Right hindlimb (tissue), 1 donor: Measurements from ENCODE around the gene TLN1.

Source experiments
- DNase-seq: peaks from one replicate; pipeline ENCODE4 v3.0.0-alpha.2; 2018

The TLN1 gene

DNA sequence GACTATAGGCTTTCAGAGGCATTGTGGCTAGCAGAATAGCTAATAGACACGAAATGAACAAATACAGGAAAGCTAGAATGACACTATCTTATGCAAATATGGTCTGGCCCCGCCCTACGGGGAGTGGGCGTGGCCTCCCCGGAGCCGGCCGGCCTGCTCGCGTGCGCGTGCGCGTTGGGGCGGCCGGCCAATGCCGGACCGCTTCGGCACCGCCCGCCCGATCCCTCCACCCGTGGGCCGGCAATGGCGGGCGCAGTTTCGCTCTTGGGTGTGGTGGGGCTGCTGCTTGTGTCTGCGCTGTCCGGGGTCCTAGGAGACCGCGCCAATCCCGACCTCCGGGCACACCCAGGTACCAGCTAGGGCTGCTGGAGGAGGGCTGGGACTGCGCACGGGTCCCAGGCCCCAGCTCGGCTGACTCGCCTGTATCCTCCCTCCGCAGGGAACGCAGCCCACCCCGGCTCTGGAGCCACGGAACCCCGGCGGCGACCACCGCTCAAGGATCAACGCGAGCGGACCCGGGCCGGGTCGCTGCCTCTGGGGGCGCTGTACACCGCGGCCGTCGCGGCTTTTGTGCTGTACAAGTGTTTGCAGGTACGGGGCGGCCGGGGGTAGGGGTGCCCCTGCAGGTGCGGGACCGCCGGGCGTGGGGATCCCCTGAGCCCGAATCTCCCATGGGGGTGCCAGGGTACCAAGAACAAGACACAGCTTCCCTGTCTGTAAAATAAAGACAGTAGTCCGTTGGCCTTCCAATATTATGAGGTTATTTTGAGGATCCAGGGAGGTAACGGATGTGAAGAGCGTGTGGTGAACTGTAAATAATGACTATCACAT is 73.6 kb downstream of the TLN1 start, which contains the start of gene CCDC107:
Gene CCDC107 (plus strand): TSS at position 156 of the 831 bp plus-strand sequence. CDS start 88 bp downstream, at position 244.
- peak; percentile 93 for DNase-seq

DNA sequence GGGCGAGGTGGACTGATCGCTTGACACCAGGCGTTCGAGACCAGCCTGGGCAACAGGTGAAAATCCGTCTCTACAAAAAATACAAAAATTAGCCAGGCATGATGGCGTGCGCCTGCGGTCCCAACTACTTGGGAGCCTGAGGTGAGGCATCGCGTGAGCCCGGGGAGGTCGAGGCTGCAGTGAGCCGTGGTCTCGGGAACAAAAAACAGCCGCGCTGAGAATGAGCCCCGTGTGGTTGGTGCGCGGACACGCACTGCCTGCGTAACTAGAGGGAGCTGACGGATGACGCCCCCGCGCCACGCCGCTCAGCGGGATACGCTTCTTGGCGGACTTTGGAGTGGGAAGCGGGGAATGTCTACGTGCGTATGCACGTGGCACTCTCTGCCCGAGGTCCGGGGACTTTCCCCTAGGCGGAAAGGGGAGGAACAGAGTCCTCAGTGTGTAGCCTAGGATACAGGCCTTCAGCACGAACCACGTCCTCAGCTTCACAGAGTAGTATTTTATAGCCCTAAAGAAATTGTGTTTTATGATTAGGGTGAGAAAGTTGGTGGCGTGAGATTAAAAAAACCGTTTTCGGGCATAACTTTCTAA is 74.4 kb downstream of the TLN1 start, which contains the start of gene RMRP:
Gene RMRP (minus strand): TSS at position 474 of the 591 bp plus-strand sequence.
- peak; percentile 98 for DNase-seq

DNA sequence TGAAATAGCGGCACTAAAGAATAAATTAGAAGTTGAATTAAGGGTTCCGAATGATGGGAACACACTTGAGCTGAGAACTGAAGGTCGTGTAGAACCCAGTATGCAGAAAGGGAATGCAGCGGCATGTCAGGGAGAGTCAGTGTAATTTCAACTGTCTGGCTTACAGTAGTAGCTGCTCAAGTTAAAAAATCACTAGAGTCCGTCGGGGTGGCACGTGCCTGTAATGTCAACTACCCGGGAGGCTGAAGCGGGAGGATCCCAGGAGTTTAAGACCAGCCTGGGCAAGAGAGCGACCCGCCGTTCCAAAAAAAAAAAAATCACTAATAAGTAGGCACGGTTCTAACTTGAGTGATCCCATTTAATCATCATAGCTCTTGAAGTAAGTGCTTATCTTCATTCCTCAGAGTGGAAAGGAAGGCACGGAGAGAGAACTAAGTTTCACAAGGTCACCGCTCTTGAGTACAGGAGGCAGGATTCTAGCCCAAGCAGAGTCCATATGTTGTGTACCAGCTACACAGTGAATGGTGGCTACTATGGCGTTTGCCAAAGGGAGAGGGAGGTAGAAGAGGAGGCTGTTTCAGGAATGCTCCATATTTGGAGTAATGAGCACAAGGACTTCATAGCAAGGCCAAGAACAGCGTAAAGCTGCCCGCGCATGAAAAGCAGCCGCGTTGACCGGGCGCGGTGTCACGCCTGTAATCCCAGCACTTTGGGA is 75.0 kb downstream of the TLN1 start:
- DNase-seq: no peak

DNA sequence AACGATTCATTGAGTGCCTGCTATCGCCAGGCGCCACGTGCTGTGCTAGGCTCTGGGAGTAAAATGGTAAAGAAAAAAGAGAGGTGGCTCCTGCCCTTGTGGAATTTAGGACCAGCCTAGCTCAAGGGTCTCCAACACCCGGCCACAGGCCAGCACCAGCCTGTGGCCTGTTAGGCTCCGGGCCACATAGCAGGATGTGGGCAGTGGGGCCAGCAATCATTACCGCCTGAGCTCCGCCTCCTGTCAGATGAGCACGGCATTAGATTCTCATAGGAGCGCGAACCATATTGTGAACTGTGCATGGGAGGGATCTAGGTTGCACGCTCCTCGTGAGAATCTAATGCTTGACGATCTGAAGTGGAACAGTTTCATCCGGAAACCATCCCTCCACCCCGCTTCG is 75.6 kb downstream of the TLN1 start:
- DNase-seq: no peak

DNA sequence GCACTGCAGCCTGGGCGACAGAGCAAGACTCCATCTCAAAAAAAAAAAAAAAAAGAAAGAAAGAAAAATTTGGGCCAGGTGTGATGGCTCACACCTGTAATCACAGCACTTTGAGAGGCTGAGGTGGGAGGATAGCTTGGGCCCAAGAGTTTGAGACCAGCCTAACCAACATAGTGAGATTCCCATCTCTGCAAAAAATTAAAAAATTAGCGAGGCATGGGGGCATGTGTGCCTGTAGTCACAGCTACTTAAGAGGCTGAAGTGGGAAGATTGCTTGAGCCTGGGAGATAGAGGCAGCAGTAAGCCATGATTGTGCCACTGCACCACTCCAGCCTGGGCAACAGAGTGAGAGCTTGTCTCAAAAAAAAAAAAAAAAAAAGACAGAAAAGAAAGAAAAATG is 78.4 kb downstream of the TLN1 start:
- no peak for DNase-seq

DNA sequence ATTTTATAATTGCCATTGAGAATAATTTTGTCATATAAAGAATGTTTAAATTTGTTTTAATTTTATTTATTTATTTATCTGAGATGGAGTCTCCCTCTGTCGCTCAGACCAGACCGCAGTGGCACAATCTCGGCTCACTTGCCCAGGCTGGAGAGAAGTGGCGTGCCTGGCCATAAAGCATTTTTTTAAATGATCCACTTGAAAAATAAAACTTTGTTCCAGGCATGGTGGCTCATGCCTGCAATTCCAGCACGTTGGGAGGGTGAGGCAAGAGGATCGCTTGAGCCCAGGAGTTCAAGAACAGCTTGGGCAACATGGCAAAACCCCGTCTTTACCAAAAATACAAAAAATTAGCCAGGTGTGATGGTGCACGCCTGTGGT is 79.2 kb downstream of the TLN1 start:
- no peak for DNase-seq

DNA sequence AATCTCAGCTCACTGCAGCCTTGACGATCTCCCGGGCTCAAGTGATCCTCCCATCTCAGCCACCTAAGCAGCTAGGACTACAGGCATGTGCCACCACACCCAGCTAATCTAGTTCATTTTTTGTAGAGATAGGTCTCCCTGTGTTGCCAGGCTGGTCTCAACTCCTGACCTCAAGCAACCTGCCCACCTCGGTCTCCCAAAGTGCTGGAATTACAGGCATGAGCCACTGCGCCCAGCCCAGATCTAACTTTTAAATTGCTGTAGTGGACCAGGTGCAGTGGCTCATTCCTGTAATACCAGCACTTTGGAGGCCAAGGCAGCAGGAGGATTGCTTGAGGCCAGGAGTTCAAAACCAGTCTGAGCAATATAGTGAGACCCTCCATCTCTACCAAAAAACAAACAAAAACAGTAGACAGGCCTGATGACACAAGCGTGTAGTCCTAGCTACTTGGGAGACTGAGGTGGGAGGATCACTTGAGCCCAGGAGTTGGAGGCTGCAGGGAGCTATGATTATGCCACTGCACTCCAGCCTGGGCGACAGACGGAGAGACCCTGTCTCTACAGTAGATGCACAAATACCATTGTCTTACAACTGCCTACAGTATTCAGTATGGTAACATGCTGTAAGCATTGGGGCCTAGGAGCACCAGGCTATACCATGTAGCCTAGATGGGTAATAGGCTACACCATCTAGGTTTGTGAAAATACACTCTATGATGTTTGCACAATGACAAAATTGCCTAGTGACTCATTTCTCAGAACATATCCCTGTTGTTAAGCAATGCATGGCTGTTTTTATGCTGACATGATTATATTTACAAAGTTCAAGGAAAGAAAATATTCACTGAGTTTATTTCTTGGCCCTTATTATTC is 79.8 kb downstream of the TLN1 start:
- DNase-seq: no peak

DNA sequence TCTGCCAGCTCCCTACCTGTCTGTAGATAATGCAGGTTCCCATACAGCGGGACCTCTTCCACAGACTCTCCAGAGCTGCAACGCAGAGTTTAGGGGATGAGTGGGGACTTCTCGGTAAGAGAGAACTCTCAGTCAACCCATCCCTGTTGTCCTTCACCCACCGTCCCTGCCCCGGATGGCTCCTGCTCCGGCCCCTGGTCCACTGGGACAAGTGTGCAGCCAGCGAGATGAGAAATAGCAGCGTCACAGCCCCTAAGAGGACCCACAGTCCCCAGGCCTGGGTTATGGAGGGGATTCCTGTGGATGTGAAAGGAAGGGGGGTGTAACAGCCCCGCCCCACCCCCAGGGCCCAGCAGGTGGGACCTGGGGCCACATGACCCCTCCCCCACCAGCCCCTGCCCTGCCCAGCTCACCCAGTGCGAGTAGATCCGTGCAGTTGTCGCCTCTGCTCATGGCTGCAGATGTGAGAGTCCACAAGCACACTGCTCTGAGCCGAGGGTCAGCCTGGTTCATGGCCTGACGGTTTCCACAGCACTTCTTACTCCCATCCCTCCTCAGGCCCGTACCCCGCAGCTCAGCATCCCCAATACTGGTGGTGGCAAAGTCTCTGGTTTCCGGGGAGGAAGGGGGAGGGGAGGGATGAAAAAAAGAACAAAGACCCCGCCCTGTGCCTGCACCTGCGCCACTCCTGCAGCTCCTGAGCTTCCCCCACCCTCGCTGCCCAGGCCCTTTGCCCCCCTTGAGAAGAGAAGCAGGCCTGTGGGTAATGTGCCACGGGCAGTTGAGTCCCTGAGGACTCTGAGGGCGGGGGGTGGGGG is 81.4 kb downstream of the TLN1 start, which contains the start of gene SIT1:
Gene SIT1 (minus strand): TSS at position 591 of the 818 bp plus-strand sequence. CDS start 78 bp downstream, at position 513.
- DNase-seq: no peak

DNA sequence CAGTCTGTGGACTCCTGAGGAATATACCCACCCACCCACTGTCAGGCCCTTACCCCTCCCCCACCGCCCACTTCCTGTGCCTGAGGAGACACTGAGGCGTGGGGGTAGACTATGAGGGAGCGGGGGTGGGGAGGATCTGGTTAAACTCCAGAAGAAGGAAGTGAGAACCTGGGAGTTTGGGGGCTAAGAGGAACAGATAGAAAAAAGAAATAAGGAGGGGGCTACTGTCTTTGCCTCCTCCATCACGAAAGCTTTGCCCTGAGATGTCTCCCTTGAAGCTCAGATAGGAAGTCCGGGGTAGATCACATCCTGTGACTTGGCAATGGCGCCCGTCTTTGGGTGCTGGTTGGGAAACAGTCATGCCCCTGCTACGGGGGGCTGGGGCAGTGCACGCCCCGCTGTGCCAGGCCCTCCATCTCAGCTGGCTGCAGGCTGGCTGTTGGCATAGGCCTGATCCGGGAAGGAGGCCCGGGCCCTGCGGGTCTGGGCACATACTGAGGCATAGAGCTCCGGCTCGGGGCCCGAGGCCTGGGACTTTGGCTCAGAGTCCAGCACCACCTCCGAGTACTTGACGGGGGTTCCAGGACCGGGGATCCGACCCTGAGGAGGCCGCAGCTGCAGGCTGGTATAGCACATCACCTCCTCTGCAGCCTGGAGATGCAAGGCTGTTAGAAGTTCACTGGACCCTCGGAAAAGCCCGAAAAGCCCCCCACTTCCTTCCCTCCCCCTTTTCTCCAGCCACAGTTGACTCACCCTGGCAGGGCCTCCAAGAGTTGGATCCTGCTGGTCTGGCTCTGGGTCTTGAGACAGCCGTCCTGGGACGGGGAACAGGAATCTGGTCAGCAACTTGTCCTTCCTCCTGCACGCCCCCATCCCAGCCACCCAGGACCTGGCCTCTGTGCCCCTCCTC is 82.3 kb downstream of the TLN1 start:
- no peak for DNase-seq
